Fibroblast of gingiva (primary cell): Measurements from ENCODE around the gene TIMM10B.

Source experiments
- DNase-seq: peaks from one replicate; pipeline ENCODE4 v3.0.0-alpha.2; 2011; ENCODE audit warnings: low read depth

Gene TIMM10B

DNA sequence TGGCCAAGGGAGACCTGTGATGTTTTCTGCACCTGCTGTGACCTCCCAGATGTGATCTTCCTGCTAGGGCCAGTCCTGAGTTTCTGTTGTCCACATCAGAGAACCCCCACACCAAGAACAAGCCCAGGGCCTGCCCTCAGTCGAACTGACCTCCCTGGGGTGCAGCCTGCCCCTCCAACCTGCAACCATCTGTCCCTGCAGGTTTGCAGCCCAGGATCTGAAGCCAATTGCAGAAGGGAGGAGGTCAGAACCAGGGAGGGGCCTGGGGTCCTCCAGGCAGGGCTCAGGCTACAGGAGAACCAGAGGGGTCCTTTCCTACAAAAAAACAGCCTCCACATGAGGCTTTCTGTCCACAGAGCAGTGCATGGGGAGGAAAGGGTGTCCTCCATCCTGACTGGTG lies 8.4 kb upstream of the TIMM10B start:
- DNase-seq = no peak

DNA sequence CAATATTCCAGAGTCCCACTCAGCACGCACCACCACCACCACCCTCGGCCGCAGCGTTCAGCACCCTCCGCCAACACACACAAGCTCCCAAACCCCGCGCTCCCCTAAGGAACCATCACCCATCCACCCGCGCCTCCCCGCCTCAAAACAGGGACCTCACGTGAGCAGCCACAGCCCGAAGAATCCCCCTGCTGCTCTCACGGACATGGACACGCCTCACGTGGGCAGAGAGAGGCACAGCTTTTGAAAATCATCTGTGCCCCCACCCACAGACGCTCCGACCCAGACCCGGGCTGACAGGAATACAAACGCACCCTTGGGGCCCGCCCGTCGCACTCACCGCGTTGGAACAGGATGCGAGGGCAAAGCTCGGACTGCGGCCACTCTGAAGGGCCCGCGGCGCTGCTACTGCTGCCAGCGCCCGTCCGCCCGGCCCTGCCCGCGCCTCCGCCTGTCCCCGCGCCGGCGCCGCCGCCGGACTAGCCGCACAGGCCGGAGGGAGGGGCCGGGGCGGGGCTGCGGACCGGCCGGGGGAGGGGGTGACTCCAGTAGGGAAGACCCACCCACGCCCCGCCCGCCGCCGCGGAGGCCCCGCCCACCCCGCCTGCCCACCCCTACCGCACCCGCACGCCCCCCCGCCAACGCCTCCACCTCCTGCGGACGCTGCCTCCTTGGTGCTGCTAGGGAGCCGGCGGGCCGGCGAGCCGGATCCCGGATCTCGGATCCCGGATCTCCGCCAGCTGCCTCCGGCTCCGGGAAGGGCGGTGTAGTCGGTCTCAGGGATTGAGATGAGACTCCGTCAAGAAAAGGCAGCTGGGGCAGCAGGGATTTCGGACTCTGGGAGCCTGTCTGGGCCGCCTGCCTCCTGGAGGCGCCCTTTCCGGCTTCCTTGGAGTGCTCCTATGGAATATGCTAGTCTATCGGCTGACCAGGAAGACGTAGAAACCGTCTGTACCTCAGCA lies 7.6 kb upstream of the TIMM10B start, which contains the start of gene TRIM3:
Gene TRIM3 (minus strand): TSS at position 491 of the 962 bp plus-strand sequence. CDS start 8,246 bp downstream, outside the sequence.
- DNase-seq = peak; percentile 89

- DNase-seq = no peak
These were observed 6.9 kb upstream of the TIMM10B start for GRCh38 chr11:6474413-6474792.

DNA sequence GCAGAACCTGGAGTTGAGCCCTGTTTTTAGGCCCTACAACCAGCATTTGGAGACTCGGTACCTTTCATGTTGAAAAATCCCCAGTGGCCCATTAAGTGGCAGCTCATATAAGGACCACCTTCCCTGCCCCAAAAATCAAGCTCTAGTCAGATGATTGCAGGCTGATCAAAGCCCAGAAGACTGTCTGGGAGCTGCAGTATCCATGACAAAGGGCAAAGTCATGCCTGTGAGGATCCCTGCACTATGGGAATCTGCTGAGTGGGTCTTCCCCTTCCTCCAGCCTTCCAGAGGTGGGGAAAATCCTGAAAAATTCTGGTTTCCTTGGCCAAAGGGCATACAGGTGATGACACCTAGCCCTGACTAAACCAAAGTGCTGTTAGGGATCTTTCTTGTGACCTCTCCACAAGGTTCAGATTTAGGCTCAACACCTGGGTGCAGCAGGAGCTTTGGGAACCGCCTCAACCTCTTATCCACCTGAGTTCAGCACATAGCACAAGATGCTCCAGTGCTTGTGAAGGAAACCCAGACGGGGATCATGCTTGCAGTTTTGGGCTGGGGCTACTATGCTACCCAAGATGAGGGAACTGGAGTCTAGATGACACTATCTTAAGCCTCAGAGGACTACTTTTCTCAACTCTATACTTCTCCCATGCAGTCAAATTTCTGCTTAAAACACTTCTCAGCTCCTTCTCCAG lies 6.3 kb upstream of the TIMM10B start:
- no peak for DNase-seq

DNA sequence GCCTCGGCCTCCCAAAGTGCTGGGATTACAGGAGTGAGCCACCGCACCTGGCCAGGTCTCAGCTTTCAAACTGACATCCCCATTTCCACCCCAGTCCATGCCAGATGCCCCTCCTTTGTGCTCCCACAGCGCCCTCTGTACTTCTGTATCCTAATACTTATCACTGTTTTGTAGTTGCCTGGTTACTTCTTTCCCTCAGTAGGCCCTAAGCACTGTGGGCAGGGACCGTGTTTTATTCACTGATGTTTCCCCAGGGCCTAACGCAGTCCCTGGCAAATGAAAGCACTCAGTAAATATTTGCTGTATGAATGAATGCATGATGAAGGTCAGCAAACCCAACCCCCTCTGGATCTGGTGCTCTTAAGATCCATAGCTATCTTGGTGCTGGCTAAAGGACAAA lies 5.4 kb upstream of the TIMM10B start:
- peak; percentile 6 for DNase-seq

GRCh38 chr11:6476571-6476970 lies 4.7 kb upstream of the TIMM10B start:
- no peak for DNase-seq

GRCh38 chr11:6480299-6480914 lies 894 bp upstream of the TIMM10B start:
- DNase-seq = no peak

DNA sequence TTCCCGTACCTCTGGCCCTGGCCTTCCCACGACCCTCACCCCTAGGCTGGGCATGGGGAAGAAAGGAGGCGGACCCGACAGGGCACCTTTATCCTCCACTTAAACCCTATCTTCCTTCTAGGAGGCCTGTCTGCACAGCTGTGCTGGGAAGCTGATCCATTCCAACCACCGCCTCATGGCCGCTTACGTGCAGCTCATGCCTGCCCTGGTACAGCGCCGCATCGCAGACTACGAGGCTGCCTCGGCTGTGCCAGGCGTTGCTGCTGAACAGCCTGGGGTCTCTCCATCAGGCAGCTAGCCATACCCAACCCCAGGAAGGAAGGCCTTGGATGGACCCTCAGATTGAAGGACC lies 599 bp downstream of the TIMM10B start:
- DNase-seq = no peak

- no peak for DNase-seq
These were observed 1.1 kb downstream of the TIMM10B start for GRCh38 chr11:6482441-6482840.

DNA sequence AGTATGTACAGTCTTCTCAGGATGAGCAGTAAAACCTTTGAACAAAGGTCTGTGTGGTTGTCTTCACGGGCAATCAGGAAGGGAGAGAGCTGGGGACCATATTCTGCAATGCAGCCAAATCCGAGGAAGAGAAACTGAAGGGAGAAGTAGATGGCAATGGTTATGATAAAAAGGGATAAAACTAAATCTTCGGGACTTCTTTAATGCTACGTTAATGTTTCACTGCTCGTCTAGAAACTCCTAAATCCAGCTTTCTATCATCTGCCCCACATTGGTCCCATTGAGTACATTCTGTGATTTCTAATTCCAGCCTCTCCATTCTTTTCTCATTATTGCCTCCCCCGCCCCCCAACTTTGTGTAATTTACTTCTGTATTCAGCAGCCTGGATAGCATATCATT lies 1.7 kb downstream of the TIMM10B start:
- DNase-seq = no peak

GRCh38 chr11:6485661-6486060 lies 4.4 kb downstream of the TIMM10B start:
- DNase-seq = no peak

DNA sequence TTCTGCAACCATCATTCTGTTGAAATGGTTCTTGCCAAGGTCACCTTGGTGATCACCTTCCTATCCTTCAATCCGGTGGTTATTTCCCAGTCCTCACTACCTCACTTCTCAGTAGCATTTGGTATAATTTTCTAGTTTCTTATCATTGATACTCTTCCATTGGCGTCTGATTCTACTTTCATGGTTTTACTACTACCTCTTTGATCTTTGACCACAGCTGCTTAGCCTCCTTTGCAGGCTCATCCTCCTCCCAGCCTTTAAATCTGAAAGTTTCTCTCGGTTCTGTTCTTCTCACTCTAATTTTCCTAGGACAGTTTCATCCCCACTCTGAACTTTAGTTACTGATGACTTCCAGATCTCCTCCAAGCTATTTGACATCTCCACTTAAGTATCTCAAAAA lies 5.0 kb downstream of the TIMM10B start:
- no peak for DNase-seq

DNA sequence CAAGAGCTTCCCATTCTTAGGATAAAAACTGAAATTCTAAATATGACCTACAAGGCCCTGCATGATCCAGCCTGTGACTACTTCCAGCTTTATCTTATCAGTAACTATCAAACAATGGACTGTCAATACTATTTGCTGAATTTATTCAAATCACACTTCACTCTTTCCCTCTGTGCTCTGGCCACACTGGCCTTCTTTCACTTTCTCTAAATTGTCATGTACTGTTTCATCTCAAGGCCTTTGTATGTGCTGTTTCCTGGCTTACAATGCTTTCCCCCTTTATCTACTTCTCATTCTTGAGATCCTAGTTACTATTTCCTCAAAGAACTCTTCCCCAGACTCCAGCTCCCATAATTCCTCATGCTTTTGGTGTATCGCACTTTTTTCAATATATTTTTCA lies 5.6 kb downstream of the TIMM10B start:
- no peak for DNase-seq

DNA sequence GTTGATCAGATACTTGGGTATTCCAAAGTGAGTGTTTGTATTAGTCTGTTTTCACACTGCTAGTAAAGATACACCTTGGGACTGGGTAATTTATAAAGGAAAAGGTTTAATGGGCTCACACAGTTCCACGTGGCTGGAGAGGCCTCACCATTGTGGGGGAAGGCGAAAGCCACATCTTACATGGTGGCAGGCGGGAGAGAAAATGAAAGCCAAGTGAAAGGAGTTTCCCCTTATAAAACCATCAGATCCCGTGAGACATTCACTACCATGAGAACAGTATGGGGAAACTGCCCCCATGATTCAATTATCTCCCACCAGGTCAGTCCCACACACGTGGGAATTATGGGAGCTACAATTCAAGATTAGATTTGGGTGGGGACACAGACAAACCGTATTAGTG lies 7.0 kb downstream of the TIMM10B start:
- DNase-seq = no peak

DNA sequence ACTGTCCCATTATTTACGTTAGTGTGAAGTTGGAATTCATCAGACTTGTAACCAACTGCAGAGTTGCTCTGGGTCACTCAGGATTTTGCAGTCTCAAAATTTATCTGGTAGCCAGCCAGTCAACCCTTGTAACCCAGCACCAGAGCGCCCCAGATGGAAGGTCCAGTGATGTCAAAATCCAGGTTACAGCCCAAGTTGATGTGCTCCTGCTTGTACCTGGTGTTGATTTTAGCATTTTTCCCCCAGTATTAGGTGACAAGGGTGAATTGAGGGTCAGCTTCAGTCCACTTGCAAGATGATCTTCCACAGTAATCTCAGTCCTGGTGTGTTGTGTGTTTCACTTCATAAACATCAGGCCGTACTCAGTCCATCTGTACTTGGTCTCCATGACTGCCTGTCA lies 7.5 kb downstream of the TIMM10B start:
- DNase-seq = no peak

DNA sequence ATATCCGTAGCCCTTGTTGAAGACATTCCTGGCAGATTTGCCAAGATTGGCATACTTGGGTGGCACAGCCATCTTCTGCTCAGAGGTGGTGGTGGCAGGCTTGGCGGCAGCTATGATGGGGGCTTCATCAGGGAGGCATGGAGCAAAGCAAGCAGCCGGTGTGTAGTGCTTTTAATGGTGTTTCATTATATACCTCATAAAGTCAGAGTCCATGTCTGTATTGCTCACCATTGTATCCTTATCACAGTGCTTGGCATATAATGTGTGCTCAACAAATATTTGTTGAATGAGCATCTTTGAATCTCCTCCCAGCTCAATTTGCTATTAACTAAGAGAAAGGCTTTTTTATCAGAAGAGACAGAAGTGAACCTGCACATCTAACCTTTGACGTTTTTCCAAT lies 8.0 kb downstream of the TIMM10B start:
- DNase-seq = no peak

GRCh38 chr11:6497069-6497839 lies 16.0 kb downstream of the TIMM10B start, which contains the start of gene DNHD1:
DNHD1 (plus strand) TSS chr11:6497280; CDS start chr11:6498216, 936 bp downstream.
- DNase-seq = no peak

GRCh38 chr11:6498121-6498520 lies 16.8 kb downstream of the TIMM10B start:
- peak; percentile 75 for DNase-seq

GRCh38 chr11:6498544-6498943 lies 17.2 kb downstream of the TIMM10B start:
- no peak for DNase-seq

DNA sequence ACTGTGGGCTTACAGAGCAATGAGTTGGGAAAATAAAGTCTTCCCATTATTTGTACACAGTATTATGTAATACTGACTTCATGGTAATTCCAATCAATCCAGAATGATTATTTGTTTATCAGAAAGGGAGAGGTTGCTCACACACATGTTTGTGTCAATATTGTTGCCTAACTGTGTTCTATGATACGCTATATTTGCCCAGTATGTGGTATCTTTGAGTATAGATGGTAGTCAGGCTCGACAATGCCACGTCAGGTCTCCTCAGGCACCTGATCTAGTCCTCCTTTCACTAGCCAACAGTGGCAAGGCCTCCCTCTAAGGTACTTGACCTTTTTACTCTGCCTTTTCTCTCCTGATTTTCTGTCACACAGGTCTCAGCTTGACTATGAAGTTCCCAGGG lies 21.1 kb downstream of the TIMM10B start:
- no peak for DNase-seq

- DNase-seq = no peak
These were observed 22.9 kb downstream of the TIMM10B start for GRCh38 chr11:6504166-6504565.
